Activated T-cell treated with anti-CD3 and anti-CD28 coated beads for 48 hours (primary cell): Measurements from ENCODE around the gene MAT1A.

Experiments used
- DNase-seq: peaks from one replicate; pipeline ENCODE4 v3.0.0-alpha.2; 2020; ENCODE audit warnings: low read depth

Gene MAT1A

DNA sequence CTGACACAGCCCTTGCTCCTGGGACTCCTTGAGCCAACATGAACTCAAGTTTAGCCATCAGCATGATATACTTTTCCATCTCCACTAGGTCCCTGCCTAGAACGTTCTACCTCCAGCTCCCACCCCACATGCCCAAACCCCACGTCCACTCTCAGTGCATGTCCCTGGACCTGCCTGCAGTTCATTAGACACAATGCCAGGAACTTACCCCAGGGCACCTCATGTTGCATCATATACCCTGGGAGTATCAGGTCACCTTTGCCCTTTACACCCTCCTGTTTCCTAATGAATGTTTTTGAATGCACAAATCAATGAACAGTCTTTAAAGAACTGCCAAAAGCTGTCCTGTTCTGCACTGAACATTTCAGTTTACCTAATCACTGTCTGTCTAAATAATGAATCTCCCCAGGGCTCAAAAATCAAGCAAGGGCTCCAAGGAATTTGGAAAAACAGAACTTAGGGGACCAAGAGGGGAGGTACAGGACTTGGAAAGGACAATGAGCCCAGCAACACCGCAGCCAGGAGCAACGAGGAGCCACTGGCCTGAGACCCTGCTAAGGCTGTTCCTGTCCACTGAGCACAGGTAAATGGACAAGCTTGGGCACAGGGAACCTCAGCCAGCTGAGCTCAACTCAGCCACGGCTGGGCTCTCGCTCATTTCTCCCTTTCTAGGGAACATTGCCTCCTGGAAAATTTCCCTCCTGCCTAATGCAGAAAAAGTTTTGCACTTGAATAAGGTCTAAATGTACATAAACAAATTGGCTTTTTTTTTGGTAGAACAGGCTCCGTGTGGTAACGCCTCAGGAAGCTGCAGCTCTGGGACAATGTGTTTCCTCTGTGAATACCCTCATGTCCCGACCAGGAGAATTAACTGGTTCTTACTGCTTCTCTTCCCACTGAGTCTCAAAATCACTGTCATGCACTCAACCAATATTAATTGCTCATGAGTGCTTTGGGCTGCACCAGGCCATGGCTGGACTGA is 7.4 kb downstream of the MAT1A start:
- DNase-seq = no peak

DNA sequence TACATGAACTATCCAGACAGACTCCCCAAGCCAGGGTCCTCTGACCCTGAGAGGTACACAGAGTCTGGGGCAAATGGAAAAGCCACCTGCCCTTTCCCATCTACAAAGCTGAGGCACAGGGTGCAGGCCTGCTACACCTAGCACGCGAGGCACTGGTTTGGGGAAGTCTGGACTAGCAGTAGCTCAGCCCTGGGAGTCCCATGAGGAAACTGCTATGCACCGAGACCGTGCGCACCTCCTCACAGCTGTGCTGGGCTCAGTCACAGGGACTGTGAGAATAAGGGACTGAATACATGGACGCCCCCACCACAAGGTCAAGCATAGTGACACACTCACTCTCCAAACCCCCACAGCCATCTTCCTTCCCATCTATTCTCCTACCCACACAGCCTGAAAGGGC is 8.2 kb downstream of the MAT1A start:
- no peak for DNase-seq

DNA sequence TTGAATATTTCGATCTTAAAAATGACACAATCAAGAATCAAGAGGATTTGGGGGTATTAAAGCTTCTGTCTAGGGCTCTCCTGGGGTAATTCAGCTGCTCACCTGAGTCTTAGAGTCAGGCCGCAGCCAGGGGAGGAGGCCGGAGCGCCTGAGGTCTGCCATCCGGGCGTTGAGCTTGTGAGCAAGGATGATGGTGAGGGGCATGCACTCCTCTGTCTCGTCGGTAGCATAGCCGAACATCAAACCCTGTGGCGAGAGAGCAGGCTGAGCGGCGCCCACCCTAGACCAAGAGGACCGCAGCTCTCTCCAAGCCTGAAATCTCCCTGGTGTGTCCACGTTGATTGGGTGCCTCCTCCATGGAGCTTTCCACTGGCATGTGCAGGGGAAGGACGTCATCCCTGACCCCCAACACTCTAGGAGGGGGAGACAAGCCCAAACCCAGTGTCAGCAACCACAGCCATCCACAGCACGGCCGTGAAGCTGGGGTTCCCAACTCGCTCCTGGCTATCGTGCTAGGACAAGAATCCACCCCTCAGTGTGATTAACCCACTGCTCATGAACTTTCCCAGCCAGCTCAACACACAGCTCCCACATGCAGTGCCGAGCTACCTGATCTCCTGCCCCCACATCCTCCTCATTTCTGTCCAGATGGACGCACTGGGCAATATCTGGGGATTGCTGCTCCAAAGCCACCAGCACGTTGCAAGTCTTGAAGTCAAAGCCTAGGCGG is 9.2 kb downstream of the MAT1A start:
- DNase-seq = no peak

DNA sequence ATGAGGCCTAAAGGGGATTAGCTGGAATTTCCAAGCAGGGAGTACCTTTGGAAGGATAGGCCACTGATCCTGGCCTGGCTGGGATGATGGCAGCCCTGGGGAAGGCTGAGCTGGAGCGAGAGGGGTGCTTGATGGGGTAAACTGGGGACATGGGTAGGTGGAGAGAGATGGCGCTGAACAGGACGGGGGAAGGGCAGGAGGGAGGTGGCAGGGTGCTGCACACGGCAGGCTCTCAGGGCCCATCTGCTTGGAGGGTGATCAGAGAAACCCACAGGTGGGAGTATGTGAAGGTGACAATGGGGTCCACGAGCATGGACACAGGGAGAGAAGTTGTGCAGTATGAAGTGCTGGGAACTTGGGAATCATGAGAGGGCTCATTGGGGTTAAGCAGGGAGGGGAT is 10.3 kb downstream of the MAT1A start:
- DNase-seq = no peak

DNA sequence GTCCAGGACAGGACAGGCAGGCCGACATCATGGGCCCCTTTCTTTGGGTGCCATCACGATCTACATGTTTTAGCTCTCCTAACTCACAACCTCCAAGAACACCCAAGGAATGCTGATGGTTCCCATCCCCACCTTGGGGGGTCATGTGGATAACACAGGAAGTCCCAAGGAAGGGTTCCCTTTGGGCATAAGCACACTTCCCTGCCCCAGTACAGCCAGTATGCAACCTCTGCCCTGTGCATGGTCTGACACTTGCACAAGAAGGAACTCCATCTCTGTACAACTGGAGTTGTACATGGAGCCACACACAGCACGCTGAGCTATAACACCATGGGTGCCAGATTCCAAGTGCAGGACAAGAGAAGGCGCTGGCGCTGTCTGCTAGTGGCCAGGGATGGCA is 11.0 kb downstream of the MAT1A start:
- no peak for DNase-seq

DNA sequence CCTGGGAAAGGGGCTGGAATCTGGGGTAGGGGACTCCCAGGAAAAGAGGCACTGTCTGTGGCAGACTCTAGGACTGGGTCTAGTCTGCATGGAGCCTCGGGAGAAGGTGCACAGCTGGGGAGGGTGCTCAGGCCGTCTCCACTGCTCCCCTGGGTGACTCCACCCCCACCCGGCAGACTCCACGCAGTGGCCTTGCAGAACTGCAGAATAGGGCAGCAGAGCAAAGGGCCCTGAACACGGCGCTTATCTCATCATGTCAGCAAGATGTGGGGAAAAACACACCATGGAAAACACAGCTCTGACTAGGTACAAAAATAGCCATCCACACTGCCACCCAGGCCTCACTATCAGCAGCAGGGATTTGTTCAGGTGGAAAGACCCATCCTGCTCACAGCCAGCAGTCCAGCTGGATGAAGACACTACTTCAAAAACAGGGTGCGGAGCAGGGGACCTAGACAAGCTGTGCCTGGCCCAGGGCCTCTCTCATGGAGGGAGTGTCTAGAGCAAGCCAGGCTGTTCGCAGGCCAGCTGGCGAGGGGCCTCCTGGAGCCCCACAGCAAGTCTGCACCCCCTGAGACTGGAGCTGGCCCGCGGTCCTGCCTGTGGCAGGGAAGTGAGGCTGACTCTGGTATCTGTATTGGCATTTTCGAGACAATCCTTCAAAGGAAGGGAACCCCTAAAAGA is 11.7 kb downstream of the MAT1A start:
- DNase-seq = no peak

DNA sequence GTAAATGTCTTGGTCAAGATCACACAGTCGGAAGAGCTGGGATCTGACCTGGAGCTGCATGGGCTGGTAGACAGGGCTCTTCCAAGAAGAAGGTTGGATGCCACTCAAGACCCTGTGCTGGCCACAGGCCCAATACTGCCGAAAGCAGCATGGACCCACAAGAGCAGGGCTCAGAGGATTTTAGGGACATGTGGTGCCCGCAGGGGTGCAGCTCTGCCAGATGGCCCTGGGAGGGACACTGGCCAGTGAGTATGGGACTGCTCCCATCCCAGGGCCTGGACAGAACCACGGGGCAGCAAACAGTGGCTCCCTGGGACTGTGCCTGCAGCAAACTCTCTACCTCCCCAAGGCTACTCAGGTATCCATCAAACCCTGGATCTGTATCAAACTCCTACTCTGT is 12.4 kb downstream of the MAT1A start:
- no peak for DNase-seq

DNA sequence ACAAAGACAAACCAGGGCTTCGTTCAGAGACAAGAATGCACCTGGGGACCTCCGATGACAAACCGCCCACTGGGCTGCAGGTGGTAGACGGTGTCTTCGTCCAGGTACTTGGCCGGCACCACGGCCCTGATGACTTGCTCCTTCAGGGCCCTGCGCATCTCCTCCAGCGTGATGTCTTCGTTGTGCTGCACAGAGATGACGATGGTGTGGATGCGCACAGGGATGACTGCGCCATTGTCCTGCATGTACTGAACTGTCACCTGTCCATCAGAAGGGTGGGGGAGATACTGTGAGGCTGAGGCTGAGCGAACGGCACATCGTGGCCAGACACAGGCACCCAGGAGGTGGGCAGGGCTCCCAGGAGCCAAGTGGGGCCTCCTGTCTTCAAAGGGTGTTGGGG is 13.1 kb downstream of the MAT1A start:
- no peak for DNase-seq

DNA sequence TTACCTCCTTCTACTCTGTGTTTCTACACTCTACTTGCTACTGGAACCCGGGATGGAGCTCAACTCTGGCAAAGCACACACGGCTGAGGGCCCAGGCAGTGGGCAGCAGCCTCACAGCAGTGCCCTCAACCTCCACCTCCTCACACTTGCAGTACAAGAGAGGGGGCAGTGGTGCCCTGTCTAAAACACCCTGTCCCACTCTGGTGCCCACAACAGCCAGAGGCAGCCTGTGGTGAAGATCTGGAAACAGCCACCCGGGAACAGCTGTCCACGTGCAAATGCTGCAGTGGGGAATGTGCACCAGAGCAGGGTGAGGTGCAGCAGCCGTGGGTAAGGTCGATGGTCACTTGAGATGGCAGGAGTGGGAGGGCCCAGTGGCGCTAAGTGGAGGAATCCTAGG is 13.7 kb downstream of the MAT1A start:
- no peak for DNase-seq

DNA sequence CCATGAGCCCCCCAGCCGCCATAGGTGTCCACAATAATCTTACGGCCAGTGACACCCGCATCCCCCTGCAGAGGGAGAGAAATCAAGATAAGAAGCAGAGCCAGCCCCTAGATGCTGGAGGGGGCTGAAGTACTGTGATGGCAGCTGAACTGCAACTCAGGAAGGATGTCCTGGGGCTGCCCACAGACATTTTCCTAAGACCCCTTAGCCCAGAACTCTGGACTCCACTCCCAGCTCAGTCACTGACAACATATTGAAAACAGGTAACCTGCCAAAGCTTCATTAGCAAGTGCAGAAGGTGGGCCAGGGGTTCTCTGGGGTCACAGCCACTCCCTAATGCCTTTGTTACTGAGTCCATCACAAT is 14.3 kb downstream of the MAT1A start:
- no peak for DNase-seq

DNA sequence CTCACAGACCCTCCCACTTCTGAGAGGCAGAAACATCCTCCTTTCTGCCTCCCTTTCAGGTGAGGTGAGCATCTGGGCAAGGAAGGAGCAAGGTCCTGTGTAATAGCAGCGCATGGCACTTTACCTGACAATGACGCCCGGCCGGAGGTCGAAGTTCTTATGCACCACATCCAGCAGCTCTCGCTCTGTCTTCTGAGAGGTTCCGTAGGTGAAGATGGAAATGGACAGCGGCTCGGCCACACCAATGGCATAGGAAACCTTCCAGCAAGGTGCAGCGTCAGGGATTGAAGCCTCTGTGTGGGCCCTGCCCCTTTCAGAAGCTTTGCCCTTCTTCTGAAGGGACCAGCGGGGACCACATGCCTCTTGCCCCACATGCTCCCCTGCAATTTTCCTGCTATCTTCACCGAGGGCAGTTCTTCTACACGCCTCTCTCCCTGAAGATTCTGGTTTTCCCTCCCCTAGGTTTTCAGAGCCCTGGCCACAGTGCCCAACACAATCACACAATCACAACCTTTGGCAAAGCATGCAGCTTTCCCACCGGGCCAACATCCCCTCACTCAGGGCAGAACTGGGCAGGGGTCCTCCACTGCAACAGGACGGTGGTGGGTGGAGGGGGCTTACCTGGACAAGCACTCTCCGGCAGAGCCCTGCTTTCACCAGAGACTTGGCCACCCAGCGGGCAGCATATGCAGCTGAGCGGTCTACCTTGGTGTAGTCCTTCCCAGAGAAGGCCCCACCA is 14.9 kb downstream of the MAT1A start:
- DNase-seq = no peak

DNA sequence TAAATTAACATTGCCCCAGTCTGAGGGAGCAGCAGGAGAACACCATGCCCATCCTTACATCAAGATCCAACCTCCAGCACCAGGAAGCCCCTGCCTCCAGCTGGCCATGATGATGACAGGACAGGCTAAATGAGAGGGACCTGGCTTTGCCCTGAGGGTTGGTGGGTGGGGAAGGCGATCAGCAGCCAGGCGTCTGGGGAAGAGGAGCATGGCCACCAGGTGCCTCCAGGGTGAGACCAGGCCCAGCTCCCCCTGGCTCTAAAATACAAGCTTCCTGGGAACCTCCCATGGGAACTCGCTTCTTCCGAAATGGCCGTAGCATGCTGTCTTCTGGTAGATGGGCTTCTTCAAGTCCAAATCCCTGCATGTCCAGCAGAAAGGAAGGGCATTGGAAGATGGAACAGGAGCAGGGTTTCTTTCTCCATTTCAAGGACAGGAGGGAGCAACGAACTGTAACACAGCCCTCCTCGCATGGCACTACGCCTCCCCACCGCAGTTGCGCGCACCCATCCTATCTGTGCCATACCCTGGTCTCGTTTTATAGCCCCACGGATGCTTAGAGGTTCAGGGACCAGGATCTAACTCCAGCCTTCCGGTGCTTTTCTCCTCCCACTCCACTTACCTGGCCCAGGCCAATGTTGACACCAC is 15.8 kb downstream of the MAT1A start:
- DNase-seq = no peak

DNA sequence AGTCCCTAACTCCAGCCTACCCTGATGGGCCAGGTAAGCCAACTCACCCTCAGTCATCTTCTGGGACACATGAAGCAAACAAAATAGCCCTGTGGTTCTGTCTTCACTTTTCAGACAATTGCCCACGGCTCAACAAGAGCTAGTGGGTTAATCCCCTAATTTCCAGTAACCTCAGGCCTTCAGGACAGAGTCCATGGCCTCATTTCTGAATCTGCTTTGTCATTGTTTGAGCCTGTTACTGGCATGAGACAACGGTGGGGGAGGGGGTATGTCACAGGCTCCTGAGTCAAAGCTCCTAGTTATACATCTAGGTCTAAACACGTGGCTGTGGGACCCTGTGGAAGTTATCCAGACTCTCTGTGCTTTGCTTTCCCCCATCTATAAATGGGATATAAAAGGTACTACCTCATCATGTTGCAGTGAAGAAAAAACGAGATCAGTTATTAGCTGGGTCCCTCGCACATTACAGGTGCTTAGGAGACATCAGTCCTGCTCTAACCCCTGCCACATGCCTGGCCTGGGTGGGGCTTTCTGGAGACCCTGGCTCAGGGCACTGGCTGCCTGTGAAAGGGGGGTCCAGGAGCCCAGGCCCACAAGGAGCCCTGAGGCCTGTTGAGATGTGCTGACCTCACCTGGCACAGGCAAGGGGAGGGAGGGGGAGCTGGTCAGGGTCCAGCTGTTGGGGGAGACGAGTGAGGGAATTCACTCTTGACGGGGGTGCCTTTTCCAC is 16.5 kb downstream of the MAT1A start:
- no peak for DNase-seq

DNA sequence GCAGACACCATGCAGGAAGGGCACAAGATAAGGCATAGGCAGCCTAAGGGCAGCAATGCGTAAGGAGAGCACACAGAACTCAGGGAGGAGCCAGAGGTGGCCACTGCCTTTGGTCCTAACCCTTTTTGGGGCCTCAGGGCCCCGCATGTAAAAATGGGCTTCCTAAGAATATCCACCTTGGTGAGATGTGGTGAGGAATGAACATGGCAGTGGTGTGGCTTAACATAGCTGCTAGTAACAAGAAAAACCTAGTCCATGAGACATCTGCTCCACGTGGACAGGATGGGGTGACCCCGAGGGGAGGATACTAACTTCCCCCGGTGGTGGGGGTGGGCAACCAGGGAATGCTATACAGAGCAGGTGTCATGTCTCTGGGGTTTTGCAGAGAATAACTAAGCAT is 18.0 kb downstream of the MAT1A start:
- DNase-seq = no peak

DNA sequence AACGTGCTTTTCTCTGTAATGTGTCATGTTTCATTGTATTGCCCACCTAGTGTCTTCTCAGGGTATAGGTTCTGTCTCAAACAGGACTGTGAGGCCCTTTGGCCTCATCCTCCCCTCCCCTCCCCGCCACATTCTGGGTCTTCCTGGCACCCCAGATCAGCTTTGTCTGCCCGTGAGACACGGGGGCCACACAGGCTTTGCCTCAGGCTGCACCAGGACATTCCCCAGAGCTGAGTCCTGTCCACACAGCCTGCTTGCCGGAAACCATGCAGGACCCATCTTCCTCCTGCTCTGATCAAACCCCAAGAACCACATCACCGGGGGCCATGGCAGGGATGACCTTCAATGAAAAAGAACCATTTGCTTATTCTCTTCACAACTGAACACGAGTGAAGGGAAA is 18.6 kb downstream of the MAT1A start:
- no peak for DNase-seq

DNA sequence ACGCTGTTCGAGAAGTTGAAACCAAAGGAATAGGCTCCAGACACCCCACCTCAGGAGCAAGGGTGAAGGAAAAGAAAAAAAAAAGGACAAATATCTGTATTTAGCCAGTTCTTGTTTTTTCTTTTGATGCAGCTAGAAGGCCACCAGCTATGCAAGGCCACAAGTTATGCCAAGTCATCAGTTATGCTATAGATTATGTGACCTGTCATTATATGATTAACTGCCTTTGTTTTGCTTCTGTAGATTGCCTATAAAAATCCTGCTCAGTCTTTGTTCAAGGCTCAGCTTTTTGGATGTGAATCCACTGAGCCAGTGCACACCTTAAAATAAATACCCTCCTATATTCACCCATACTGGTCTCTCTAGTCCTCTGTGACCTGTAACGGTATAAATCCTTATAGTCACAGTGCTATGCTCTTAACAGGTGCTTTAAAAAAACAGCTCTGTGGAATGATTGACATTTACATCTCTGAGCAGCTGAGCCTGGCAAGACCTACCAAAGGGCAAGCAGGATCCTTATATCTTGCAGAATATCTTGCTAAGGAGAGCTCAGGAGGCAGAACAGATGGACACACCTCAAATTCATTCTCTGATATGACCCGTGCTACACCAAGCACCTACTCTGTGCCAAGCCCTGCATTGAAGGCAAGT is 20.4 kb downstream of the MAT1A start:
- DNase-seq = no peak

DNA sequence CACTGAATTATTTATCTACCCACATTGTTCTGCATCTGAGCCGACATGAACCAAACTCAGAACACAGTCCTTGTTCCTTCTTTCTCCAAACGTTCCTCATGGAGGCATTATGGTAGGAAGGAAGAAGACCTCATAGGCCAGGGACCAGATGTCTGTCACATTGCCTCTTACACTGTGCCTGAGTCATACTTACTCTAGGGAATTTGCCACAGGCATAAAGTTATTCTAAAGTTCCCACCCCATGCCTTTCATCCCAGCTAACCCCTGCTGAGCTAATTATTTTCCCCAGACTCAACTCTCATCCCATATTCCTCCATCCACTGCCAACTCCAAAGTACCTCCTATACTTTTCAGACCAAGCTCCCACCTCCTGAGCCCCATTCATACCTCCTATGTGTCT is 21.2 kb downstream of the MAT1A start:
- no peak for DNase-seq

DNA sequence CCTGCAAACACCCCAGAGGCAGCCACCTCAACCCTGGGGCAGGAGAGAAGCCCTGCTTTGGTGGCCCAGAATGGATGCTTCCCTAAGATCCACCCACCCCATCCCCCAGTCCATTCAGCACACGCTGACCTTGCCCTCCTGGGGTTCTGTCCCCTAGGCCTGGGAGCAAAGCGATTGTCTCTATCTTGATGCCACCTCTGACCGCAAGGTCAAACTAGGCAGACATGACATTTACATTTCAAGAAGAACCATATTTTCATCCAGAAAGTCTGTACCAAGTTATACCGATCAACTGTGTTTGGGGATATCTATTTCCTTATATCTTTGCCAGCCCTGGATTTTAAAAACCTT is 23.0 kb downstream of the MAT1A start:
- DNase-seq = no peak

DNA sequence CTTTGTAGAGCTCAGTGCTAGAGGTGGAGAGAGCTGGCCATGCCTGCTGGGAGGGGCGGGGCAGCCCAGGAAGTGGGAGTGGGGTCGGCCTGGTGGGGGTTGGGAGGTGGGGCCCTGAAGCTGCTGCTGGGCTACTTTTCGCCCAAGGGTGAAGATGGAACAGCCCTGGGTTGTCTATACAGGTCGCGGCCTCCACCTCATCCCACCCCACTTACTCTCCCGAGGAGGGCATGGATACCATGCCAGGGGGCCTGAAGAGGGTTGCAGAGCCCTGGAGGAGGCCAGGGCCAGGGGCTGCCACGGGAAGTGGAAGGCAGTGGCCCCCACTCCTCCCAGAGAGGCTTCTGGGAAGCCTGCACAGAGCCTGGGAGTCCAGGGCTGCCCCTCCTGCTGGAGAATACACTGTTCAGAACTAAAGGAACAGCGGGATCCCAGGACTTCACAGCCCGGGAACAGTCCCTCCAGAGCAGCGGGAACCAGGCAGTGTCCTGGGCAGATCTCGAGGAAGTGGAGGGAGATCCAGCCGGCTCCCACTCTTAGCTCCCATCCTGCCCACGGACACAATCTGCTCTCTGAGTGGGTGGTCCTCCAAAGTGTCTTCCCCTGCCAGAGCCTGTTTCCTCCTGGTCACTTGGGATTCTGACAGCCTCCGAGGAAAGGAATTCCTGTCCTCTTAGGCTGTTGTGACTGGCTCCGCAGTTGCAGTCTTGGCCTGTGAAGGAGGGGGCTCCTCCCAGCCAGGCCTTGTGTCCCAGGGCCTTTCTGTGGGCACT is 23.5 kb downstream of the MAT1A start:
- DNase-seq = no peak
